DND-41 (cell line): Measurements from ENCODE around the gene TSC22D2.

Source experiments
- ATAC-seq: fragments of 200-7000 bp; cut with Tn5 transposase; 3 replicates; pipeline ENCODE4 v1.9.1; 2021; ENCODE audit warnings: low read depth; ENCODE audit not compliant: insufficient read depth
- DNase-seq: peaks from one replicate; pipeline ENCODE4 v3.0.0-alpha.2; 2020
- H2AFZ ChIP-seq: 2 replicates; pipeline ENCODE4 v1.6.0; 2012; ENCODE audit warnings: low read depth, low read length
- H3K27ac ChIP-seq: 2 replicates; pipeline ENCODE4 v1.5.1; 2012; ENCODE audit warnings: low read length, inconsistent platforms
- H3K27me3 ChIP-seq: fragments of 200-600 bp; sonication (generic); 2 replicates; pipeline ENCODE4 v1.6.0; 2012; ENCODE audit warnings: low read length, mild to moderate bottlenecking, inconsistent platforms; ENCODE audit not compliant: insufficient read depth, poor library complexity
- H3K36me3 ChIP-seq: 2 replicates; pipeline ENCODE4 v1.5.1; 2012; ENCODE audit warnings: low read length, inconsistent platforms; ENCODE audit not compliant: insufficient read depth
- H3K4me1 ChIP-seq: 2 replicates; pipeline ENCODE4 v1.5.1; 2012; ENCODE audit warnings: mild to moderate bottlenecking, low read length; ENCODE audit not compliant: insufficient read depth
- H3K4me2 ChIP-seq: 2 replicates; pipeline ENCODE4 v1.6.0; 2012; ENCODE audit warnings: mild to moderate bottlenecking, moderate library complexity, low read length, inconsistent platforms; ENCODE audit not compliant: insufficient read depth
- H3K4me3 ChIP-seq, 2 experiments: fragments of 200-600 bp in 1 of 2; shearing (Covaris generic) in 1 of 2; 2 replicates each; pipeline ENCODE4 v1.5.1; 2012 to 2016; ENCODE audit warnings: inconsistent platforms in 2 of 2, low read length in 2 of 2, mild to moderate bottlenecking in 2 of 2, low read depth in 1 of 2, moderate library complexity in 1 of 2
- H3K79me2 ChIP-seq: 2 replicates; pipeline ENCODE4 v1.6.0; 2012; ENCODE audit warnings: low read length, inconsistent platforms; ENCODE audit not compliant: insufficient read depth
- H3K9ac ChIP-seq: 2 replicates; pipeline ENCODE4 v1.6.0; 2012; ENCODE audit warnings: low read depth, mild to moderate bottlenecking, inconsistent platforms, low read length, moderate library complexity
- H3K9me3 ChIP-seq: 2 replicates; pipeline ENCODE4 v1.5.1; 2012; ENCODE audit warnings: low read length, moderate library complexity, mild to moderate bottlenecking, inconsistent platforms; ENCODE audit not compliant: insufficient read depth, severe bottlenecking
- H4K20me1 ChIP-seq: 2 replicates; pipeline ENCODE4 v1.6.0; 2012; ENCODE audit warnings: low read length; ENCODE audit not compliant: insufficient read depth
- EZH2 ChIP-seq: IDR thresholded peaks from 3 replicates; pipeline ENCODE4 v1.6.1; 2012; ENCODE audit warnings: borderline replicate concordance, low read depth, mild to moderate bottlenecking, moderate library complexity, low read length, inconsistent platforms; ENCODE audit not compliant: severe bottlenecking
- TF ChIP-seq, protein P1 (sequence below): IDR thresholded peaks from 2 replicates; pipeline ENCODE4 v1.5.1; 2012; ENCODE audit warnings: borderline replicate concordance, low read length, moderate library complexity, mild to moderate bottlenecking; ENCODE audit not compliant: poor library complexity, severe bottlenecking; ENCODE audit errors: extremely low read depth

The TSC22D2 gene

DNA sequence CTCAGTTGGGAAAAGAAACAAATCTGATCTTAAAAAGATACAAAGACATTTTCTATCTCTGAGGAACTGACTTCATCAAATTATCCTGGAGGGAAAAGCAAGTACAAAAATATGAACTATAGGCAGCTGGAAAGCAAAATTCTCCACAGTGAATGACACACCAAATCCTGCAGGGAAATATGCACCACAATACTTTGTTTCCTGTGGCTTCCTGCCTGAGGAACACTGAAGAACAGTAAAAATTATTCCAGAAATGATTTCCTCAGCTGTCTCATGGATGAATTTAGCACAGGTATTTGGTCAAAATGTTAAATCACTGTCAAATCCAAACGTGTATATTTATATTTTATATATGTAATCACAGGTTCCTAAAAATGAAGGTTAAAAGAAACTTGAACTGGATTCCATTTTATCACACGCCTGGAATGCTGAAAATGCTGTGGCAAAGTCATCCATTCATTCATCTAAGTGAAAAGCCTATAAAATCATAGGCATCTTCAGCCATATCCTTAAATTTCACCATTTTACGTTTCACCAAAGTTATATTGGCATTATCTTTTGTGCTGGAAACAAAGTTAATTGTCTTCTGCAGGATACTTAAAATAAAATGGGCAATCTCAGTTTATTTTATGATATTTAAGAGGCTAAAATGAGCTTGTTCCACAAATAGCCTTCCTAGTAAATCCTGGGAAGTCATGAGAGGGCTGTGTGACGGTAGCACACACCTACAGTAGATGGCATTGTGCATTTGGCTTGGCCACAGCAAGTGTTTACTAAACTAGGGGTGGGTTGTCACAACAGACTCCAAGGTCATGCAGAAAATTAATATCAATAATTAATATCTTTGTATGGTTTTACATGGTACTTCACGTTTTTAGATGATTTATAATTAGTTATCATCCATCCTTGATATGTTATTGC is 19.3 kb upstream of the TSC22D2 start:
- Histone ChIP-seq H3K9ac (no peak overlapping the region), H3K27me3 (peaks cover 21% of the 10 kb centered on the region), H3K36me3 (no peaks in the 10 kb centered on the region), H3K27ac (no peak overlapping the region), H3K4me3 (no peak overlapping the region), H3K4me2 (no peak overlapping the region), H4K20me1 (no peaks in the 10 kb centered on the region), H3K79me2 (no peaks in the 10 kb centered on the region), H3K4me1 (no peaks in the 10 kb centered on the region), H3K9me3 (no peaks in the 10 kb centered on the region), H2AFZ (no peak overlapping the region)
- TF ChIP-seq, protein P1, sequence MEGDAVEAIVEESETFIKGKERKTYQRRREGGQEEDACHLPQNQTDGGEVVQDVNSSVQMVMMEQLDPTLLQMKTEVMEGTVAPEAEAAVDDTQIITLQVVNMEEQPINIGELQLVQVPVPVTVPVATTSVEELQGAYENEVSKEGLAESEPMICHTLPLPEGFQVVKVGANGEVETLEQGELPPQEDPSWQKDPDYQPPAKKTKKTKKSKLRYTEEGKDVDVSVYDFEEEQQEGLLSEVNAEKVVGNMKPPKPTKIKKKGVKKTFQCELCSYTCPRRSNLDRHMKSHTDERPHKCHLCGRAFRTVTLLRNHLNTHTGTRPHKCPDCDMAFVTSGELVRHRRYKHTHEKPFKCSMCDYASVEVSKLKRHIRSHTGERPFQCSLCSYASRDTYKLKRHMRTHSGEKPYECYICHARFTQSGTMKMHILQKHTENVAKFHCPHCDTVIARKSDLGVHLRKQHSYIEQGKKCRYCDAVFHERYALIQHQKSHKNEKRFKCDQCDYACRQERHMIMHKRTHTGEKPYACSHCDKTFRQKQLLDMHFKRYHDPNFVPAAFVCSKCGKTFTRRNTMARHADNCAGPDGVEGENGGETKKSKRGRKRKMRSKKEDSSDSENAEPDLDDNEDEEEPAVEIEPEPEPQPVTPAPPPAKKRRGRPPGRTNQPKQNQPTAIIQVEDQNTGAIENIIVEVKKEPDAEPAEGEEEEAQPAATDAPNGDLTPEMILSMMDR = no peak
- no peak for TF ChIP-seq EZH2
- DNase-seq (no peak), ATAC-seq (no peak)

DNA sequence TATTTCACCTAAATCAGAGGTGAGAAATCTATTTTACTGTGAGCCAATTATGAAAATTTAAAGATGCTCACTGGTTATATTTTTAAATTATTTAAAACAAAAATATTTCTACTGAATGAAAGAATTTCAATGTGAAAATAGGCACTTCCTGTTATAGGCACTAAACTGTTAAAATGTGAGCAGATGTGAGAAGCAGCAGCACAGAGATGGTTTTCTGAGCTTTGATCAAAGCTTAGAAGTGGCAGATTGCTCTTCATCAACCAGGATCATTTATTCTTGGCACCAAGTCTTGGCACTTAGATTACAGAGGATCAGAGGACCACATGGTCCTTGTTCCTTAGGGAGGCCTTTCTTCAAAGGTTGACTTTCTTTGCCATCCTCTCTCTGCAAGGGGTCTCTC is 18.0 kb upstream of the TSC22D2 start:
- TF ChIP-seq, protein P1 = no peak
- TF ChIP-seq EZH2 = no peak
- H2AFZ ChIP-seq = no peak overlapping the region

DNA sequence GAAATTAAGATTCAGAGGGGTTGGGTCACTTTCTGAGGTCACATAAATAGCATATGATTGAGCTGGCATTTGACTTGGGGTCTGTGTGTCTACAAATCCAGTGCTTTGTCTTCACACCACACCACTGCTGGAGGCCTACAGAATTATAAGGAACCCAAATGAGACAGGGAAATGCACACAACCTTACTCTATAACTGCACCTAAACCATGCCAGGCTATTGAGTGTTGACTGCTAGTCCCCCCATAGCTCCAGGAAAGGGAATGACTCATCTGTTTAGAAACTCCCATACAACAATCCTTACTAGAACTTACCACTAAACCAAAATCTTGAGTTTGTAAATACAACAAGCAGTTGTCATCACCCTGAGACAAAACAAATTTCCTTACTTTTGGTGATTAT is 16.9 kb upstream of the TSC22D2 start:
- H3K36me3 ChIP-seq = no peaks in the 10 kb centered on the region
- H3K79me2 ChIP-seq = no peaks in the 10 kb centered on the region
- H3K4me2 ChIP-seq = no peak overlapping the region
- no peaks in the 10 kb centered on the region for H4K20me1 ChIP-seq
- DNase-seq (no peak), ATAC-seq (no peak)
- peaks cover 29% of the 10 kb centered on the region for H3K27me3 ChIP-seq
- no peaks in the 10 kb centered on the region for H3K9me3 ChIP-seq
- no peaks in the 10 kb centered on the region for H3K4me1 ChIP-seq
- H2AFZ ChIP-seq = no peak overlapping the region
- no peak overlapping the region for H3K9ac ChIP-seq
- no peak overlapping the region for H3K27ac ChIP-seq
- no peak overlapping the region for H3K4me3 ChIP-seq
- TF ChIP-seq, protein P1 = no peak
- TF ChIP-seq EZH2 = no peak

More for the DNA sequence above, 18.0 kb upstream of the TSC22D2 start:
- Histone ChIP-seq H3K4me1 (no peaks in the 10 kb centered on the region), H3K9me3 (no peaks in the 10 kb centered on the region), H3K4me2 (no peak overlapping the region), H3K27me3 (peaks cover 21% of the 10 kb centered on the region), H3K27ac (no peak overlapping the region), H3K36me3 (no peaks in the 10 kb centered on the region), H3K79me2 (no peaks in the 10 kb centered on the region), H3K9ac (no peak overlapping the region), H3K4me3 (no peak overlapping the region), H4K20me1 (no peaks in the 10 kb centered on the region)
- ATAC-seq (no peak), DNase-seq (no peak)
